HG02610 (cell line): ENCODE results near the gene ADGRG6.
A peak's percentile ranks its signal among the peaks of the same experiment; 100 is the strongest.
"Not testable (repeated sequence)": the region's sequence is repeated elsewhere in the genome, so short reads cannot be mapped to it uniquely, and the experiment has no call there.

Experiments used
- ATAC-seq: cut with Tn5 transposase; IDR thresholded peaks from one replicate; pipeline ENCODE4 v1.9.1; 2021; ENCODE audit warnings: mild to moderate bottlenecking, moderate library complexity; ENCODE audit not compliant: unreplicated experiment

The ADGRG6 gene

GRCh38 chr6:142301651-142302391, at the start of gene ADGRG6:
Gene ADGRG6, plus strand, starts transcription at chr6:142302007. Its CDS starts 323 bp downstream, at chr6:142302330.
- ATAC-seq, result peak; percentile 80

GRCh38 chr6:142254513-142254912, 47.3 kb upstream of the ADGRG6 start:
- ATAC-seq, result no peak

GRCh38 chr6:142255785-142256184, 46.0 kb upstream of the ADGRG6 start:
- ATAC-seq, result no peak

- no peak for ATAC-seq
These were observed 43.5 kb upstream of the ADGRG6 start for GRCh38 chr6:142258305-142258704.

GRCh38 chr6:142258757-142259156, 43.0 kb upstream of the ADGRG6 start:
- no peak for ATAC-seq

GRCh38 chr6:142260748-142261147, 41.1 kb upstream of the ADGRG6 start:
- ATAC-seq, result no peak

GRCh38 chr6:142262231-142262630, 39.6 kb upstream of the ADGRG6 start:
- no peak for ATAC-seq

GRCh38 chr6:142265476-142265875, 36.3 kb upstream of the ADGRG6 start:
- no peak for ATAC-seq

- ATAC-seq, result no peak
These were observed 35.7 kb upstream of the ADGRG6 start for GRCh38 chr6:142266060-142266459.

- no peak for ATAC-seq
These were observed 30.3 kb upstream of the ADGRG6 start for GRCh38 chr6:142271476-142271875.

GRCh38 chr6:142274656-142275055, 27.2 kb upstream of the ADGRG6 start:
- ATAC-seq, result no peak

- no peak for ATAC-seq
These were observed 26.4 kb upstream of the ADGRG6 start for GRCh38 chr6:142275236-142276006.

GRCh38 chr6:142276256-142276655, 25.6 kb upstream of the ADGRG6 start:
- no peak for ATAC-seq

- ATAC-seq, result no peak
These were observed 22.2 kb upstream of the ADGRG6 start for GRCh38 chr6:142279350-142280180.

- ATAC-seq, result no peak
These were observed 21.5 kb upstream of the ADGRG6 start for GRCh38 chr6:142280265-142280664.

GRCh38 chr6:142280927-142281326, 20.9 kb upstream of the ADGRG6 start:
- no peak for ATAC-seq

- not testable (repeated sequence) for ATAC-seq
These were observed 18.7 kb upstream of the ADGRG6 start for GRCh38 chr6:142283138-142283537.

GRCh38 chr6:142284419-142284818, 17.4 kb upstream of the ADGRG6 start:
- no peak for ATAC-seq

GRCh38 chr6:142285235-142286087, 16.3 kb upstream of the ADGRG6 start:
- ATAC-seq, result no peak

- no peak for ATAC-seq
These were observed 15.8 kb upstream of the ADGRG6 start for GRCh38 chr6:142286088-142286409.

- ATAC-seq, result no peak
These were observed 12.1 kb upstream of the ADGRG6 start for GRCh38 chr6:142289687-142290086.
